NCI-H2107 treated with DMSO at 0.1 percent for 48 hours (cell line): ENCODE data around the gene GLRX.

Source experiments
- DNase-seq: peaks from one replicate; lab custom pipeline; 2025; ENCODE audit not compliant: unreplicated experiment; lab: John Stamatoyannopoulos, UW

The GLRX gene

DNA sequence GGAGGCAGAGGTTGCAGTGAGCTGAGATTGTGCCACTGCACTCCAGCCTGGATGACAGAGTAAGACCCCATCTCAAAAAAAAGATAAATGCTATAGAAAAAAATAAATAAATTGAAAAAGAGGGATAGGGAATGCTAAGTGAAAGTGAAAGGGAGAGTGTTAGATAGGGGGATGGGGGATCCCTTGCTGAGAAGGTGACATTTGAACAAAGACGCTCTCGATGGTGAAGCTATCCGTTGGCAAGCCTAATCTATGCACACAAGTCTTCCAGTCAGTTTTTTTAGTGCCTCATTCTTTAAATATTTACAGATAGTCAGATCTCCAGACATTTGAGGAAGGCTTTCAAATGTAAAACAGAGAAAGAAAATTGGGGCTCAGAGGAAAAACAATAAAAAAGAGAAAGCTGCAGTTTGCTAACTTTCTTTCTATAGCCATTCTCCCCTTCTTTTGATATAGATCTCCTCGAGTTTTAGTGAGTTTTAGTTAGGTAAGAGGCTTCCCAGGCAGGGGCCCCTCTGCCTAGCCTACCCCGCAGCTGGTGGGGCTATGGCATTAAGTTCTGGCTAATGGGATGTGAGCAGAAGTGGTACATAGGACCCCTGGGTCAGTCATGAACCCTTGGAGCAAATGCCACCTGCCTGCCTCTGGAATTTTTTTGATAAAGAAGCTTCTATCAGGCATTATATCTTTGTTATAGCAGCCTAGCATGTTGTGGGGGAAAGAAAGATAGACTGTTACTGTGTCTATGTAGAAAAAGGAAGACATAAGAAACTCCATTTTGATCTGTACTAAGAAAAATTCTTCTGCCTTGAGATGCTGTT is 12.0 kb downstream of the GLRX start:
- no peak for DNase-seq

DNA sequence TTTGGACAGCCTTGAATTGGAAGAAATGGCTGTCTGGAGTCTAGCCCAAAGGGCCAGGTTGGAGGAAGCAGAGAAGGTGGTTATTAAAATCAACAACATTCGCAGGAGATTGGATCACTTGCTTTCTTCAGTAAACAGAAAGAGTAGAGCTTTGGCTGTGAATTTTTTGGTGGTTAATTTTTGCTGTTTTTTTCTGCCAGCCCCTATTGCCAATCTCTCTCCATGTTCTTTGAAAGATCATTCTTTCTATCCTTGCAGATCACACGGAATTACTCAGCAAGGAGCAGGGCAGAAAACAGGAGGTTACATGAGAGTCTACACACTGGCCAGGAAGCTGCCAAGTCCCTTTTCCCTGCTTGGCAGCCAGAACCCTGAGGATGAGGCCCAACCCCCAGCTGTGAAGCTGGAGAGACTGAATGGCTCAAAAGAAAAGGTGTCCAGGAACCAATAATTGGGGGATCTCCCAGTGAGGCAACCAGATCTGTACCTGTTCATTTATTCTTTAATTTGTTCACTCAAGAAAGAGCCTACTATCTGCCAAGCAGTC is 13.0 kb downstream of the GLRX start:
- no peak for DNase-seq

DNA sequence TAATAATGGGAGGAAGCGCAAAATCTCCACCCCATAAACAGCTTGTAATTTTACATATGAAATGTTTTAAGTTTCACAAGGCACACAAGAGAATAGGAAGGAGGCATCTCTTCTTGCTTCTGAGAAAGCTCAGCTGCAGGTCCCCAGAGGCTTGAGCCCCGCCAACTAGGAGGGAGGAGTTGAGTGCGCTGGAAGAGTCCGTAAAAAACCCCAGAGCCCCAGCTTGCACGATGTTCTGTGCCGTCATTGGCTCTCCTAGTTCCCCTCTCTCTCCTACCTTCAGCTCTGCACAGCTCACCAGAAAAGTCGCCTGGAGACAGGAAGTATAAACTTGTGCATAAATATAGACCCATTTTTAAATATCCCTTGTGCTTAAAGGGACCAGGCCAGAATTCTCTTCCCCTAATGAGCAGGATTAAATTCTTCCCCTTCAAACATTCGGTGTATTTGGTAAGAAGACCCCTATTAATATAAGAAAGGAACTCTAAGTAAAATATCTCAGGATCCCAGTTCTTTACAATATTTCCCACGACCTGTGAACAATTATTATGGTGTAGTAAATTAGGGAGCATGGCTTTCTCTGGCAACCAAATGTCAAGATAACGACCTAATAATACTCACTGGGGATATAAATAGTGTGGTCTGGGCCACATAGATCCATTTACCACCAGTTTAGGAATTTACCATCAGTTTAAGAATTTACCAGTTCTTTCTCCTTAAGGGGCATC is 13.7 kb downstream of the GLRX start:
- DNase-seq = peak; percentile 2

DNA sequence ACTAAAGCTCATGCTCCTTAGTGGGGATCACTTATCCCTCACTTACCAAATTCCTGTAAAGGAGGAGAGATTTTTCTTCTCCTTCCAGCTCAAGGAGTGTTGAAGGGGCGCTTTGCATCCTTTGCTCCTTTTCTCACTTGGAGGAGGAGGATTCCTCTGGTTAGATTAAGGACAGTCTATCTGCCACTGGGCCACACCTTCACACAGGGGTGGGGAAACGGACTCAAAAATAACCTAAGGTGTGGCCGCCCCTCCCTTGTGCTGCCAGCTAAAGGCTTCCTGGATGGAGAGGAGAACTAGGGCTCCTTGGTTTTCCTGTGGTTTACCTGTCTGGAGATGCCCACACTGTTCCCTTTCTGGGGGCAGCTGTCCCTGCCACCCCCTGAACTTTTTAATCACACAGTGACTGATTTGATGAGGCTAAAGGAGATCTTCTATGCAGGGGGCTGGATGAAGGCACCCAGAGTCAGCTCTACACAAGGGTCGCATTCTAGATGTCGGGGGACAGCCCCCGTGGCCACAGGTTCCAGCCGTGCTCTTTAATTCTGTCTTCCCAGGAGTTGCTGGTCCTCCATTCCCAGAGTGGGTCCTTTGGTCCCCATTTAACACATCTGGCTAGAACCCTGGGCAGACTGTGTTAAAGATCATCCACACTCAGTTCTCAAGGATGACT is 14.4 kb downstream of the GLRX start:
- no peak for DNase-seq

DNA sequence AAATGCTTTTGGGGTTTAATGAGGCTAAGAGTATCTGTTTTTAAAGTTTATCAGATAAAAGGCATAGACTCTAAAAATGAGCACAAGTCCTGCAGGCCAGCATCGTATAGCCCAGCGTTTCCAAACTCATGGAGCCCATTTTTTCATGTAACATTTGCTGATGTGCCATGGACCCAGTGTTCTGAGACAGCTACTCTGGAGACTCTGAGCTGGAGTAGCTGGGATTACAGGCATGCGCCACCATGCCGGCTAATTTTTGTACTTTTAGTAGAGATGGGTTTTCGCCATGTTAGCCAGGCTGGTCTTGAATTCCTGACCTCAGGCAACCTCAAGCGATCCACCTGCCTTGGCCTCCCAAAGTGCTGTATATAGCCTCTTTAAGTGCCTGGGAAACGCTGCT is 15.8 kb downstream of the GLRX start:
- DNase-seq = no peak

DNA sequence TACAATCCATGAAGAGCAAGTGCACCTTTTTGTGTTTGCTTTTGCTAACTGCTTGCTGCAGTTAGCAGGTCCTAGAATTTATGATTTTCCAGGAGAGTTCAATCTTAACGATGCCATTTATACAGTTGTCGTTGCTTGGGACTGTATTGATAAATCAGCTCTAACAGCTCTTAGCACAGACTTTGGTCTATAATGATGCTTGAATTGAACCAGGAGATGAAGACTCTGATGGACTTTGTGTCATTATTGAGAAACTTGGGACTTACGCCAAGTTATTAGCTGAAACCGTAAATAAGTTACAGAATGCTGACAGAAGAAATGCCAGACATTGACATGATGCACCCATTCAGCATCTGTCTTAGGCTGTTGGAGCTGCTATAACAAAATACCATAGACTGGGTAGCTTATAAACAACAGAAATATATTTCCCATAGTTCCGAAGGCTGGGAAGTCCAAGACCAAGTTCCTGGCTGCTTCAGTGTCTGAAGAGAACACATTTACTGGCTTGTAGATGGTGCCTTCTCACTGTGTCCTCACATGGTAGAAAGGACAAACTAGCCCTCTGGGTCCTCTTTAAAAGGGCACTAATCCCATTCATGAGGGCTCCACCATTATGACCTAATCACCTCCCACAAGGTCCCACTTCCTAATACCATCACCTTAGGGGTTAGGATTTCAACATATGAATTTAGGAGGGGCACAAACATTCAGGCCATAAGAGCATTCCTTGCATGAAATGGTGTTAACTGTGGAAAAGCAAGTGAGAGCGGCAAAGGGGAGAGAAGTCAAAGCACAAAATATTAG is 17.6 kb downstream of the GLRX start:
- DNase-seq = no peak

DNA sequence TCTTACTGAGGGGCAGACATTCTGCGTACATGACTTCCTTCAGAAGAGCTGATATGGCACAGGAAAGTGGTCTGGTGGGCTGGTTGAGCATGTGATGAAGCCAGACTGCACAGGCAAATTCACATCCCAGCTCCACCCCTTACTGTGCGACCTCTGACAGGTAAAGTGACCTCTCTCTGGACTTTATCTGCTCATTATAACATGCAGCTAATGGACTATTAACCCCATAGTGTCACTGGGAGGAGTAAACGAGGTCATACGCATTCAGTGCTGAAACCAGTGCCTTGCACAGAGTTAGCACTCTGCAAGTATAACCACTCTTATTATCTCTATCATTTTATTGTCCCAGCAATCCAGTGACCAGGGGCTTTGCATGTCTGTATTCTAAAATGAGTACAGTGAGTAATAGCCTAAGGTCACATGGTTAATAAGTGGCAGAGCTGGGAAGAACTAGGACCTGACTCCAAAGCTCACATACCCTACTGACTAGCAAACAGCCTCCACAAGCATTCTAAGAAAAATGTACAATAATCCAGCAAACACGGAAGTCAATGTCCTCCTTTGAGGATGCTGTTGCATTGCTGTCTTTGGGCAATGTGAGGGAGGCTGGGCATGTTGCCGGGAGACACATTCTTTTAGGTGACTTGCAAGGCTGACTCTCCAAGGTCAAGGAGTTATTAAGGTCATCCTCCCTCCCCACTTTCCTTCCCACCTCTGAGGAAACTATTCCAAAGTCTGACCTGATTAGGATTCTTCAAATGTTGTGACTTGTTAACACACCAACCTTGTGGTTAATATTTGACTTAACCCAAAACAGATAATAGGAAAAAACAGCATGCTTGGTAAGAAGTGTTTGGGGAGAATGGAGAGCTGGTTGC is 19.0 kb downstream of the GLRX start:
- DNase-seq = no peak

DNA sequence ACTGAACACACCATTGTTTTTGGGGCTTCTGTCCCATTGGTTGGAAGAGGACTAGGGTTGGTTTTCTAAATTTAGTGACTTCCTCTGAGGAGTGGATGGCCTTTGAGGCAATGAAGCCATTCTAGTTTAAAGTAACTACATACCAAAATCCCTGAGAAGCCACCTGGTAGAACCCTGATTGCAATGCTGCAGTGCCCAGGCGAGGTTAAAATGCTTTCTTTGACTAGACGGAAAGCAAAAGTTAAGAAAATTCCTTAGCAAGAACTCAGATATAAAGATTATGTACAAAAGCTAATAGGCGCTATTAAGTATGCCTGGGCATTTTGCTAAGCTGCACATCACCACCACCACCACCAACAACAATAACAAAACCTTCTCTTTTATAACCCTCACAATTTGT is 20.6 kb downstream of the GLRX start:
- DNase-seq = no peak

DNA sequence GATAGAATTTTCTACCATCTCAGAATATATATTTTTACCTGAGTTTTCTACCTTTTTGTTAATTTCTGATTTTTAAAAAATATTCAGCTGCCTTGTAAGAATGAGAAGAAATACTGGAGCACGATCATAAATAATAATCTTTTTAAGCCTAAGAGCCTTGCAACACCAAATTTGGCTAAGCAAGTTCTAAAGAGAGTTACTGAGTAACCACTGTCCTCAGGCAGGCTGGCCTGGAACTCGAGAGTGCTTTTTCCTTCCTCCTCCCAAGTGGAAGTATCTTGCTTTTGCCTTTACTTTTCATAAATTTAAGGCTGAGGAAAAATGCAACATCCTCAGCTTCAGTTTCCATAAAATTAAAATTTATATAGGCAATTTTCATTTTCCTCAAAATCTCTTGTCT is 21.0 kb downstream of the GLRX start:
- DNase-seq = no peak

DNA sequence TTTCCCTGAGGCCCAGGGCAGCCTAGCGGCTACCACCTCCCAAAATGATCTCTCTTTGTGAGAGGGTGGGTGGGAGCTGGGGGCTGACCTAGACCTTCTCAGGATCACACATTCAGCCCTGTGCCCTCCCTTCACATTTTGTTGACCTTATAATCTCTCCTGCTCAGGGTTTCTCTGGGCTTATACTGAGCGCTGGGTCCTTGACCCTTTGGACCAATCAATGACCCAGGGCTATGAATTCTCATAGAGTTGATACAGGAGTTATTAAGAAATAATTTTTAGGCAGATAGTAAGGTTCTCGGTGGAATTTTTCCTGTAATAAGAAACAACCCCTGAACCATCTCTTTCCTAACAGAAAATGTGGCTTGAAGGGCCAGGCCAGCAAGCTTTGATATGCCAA is 22.0 kb downstream of the GLRX start:
- DNase-seq = no peak

DNA sequence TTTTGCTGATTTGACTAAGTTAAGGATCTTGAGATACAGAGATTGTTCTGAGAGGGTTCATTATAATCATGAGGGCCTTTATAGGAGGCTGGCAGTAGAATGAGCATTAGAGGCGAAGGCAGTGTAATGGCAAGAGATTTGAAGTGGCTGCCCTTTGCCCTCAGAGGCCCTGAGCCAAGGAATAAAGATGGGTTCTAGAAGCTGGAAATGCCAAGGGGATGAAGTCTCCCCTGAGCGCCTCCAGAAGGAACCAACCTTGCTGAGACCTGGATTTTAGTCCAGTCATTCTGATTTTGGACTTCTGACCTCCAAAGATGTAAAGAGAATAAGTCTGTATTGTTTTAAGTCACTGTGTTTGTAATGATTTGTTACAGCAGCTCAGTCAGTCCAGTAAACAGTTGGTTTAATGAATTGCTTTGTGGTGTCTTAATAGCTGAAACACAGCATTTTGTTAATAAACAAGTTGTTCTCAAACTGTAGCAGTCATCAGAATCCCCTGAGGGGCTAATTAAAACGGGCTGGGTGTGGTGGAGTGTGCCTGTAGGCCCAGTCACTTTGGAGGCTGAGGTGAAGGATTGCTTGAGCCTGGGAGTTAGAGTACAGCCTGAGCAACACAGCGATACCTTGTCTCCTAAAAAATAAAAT is 23.2 kb downstream of the GLRX start:
- DNase-seq = no peak

DNA sequence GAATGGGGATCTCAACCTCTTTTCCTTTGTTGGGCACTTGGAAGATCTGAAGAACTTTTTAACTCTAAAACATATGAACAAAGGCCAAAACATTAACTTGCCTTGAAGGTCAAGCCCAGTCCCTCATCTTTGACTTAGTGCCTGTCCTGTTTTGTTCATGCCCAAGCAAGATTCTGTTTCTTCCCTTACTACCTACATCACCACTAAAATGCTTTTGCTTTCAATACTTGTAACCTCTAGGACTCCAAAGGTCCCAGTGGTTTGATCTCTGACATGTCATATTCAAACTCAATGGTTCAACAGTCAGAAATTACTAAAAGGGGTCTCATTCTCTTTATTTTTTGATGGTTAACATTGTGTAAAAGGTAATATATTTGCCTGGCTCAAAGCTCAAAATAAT is 24.0 kb downstream of the GLRX start:
- no peak for DNase-seq

DNA sequence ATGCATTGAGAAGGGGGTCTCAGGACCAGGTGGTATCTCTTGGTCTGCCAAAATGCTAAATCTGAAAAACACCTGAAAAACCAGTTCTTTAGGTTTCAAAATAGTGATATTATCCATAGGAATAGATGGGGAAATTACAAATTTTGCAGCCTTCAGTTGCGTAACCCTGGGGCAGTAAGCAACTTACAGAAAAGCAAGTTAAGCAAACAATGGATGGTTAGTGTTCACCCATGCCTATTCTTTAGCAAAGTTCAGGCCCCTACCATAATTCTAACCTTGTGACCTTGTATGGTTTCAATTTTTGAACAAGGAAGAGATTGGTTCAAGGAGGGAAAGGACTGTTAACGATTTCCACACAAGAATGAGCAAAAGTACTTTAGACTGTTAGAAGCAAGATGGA is 24.5 kb downstream of the GLRX start:
- no peak for DNase-seq

DNA sequence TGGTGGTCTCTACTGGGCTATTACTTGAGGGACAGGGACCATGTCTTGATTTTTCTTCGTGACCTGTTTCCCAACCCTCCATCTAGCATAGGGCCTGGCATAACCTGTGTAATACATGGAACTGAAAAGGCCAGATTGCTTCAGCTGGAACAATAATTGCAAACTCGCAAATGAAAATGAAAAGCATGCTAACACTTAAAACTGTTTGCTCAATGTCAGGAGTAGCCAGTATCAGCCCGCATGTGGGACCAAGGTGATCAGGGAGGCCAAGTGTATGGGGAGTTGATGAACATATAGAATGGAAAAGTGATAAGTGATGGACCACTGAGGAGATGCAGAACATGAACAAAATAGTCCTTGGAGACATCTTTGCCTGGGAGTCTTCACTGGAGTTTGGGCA is 25.2 kb downstream of the GLRX start:
- DNase-seq = no peak

DNA sequence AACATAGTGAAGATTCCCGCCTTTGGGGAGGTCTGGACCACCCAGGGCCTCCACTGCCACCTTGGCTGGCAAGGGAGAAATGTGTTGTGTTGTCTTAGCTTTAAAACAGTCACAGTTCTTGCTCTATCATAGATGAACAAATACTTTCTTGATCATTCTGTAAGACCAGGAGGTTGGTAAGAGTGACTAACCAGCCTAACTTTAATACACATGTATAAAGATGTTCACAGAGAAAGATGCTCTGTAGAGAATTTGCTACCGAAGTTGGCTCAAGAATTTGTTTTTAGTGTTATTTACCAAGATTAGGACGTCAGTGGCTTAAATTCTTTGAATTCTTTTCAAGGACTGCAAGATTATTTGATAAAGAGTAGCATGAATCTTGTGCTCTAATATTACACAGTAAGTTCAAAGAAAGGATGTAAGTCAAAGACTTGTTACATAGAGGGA is 28.4 kb downstream of the GLRX start:
- no peak for DNase-seq

DNA sequence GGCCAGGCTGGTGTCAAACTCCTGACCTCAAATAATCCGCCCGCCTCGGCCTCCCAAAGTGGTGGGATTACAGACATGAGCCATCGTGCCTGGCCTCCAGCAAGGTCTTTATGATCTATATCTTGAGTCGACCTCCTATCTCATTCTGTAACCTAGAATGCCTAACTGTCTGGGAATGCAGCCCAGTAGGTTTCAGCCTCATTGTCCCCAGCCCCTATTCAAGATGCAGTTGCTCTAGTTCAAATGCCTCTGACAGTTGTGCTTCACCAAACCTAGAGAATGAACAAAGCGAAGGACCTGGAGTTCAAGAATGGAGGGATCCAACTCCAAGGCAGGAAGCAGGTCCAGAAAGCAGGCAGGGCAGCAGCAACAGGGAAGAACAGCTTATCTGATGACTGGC is 30.8 kb downstream of the GLRX start:
- DNase-seq = no peak

DNA sequence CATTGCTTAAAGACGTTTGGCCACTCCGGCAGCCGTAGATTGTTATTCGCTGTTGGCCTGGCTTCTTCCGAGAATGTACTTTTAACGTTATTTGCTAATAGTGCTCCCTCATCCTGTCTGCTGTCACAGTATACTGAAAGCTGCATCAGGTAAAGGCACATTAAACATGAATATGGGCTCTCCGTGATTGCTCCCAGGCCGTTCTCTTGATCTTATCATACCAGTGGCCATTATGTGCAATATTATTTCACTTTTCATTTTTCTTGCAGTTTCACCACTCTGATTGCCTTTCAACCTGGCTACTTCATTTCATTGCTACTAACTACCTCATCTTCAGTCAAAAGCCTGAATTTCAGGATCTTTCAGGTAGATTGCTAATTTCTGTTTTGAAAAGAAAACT is 34.0 kb downstream of the GLRX start:
- no peak for DNase-seq

DNA sequence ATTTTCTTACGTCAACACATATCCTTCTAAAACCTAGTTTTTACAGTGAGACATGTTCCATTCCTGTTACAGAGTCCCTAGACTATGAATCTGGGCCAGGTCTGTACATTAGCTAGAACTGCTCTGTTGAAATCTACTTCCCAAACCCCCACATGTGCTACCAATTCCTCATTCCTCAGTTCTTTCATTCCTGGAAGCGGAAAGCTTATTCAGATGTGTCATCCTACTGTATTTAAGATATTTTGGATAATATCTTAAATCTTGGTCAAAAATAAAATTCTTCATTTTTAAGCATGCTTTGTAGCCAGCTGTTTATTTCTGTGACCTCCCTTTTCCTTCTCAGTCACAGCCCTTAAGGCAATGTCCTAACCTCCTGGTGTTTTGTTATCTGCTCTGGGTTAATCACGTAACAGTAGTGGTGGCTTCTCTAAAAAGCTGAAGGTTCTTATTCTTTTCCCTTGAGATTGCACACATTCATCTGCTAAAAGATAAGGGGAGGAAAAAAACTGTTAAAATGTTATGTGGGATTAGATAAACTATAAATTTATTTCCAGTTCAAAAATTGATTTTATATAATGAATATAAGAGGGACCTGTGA is 35.6 kb downstream of the GLRX start:
- DNase-seq = no peak
